GM13976 (cell line): Measurements from ENCODE around the gene HPCAL1.

Source experiments
- DNase-seq: peaks from one replicate; pipeline ENCODE4 v3.0.0; 2012; ENCODE audit warnings: low spot score
- in situ Hi-C: fragments of 300-500 bp; cut with MboI; formaldehyde crosslinking; loops from one replicate; pipeline ENCODE4 v1.12.0; 2022; ENCODE audit warnings: low sequenced_read_pairs, mixed read lengths, inconsistent platforms; ENCODE audit not compliant: unreplicated experiment
- TF ChIP-seq, protein P1 (sequence below): IDR thresholded peaks from 2 replicates; pipeline ENCODE4 v1.5.1; 2012; ENCODE audit warnings: borderline replicate concordance, mild to moderate bottlenecking; ENCODE audit not compliant: insufficient read depth; ENCODE audit errors: extremely low read depth, missing control alignments, control extremely low read depth

Gene HPCAL1

DNA sequence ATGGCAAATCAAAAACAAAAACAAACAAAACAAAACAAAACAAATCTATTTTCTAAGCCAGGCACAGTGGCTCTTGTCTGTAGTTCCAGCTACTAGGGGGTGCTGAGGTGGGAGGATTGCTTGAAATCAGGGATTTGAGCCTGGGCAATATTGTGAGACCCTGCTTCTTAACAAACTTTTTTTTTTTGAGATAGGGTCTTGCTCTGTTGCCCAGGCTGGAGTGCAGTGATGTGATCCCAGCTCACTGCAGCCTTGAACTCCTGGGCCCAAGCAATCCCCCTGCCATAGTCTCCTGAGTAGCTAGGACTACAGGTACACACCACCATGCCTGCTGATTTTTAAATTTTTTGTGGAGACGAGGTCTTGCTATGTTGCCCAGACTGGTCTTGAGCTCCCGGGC, 6.2 kb downstream of the HPCAL1 start:
- in situ Hi-C loops = no loop called here
- no peak for DNase-seq
- TF ChIP-seq, protein P1, sequence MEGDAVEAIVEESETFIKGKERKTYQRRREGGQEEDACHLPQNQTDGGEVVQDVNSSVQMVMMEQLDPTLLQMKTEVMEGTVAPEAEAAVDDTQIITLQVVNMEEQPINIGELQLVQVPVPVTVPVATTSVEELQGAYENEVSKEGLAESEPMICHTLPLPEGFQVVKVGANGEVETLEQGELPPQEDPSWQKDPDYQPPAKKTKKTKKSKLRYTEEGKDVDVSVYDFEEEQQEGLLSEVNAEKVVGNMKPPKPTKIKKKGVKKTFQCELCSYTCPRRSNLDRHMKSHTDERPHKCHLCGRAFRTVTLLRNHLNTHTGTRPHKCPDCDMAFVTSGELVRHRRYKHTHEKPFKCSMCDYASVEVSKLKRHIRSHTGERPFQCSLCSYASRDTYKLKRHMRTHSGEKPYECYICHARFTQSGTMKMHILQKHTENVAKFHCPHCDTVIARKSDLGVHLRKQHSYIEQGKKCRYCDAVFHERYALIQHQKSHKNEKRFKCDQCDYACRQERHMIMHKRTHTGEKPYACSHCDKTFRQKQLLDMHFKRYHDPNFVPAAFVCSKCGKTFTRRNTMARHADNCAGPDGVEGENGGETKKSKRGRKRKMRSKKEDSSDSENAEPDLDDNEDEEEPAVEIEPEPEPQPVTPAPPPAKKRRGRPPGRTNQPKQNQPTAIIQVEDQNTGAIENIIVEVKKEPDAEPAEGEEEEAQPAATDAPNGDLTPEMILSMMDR = no peak

DNA sequence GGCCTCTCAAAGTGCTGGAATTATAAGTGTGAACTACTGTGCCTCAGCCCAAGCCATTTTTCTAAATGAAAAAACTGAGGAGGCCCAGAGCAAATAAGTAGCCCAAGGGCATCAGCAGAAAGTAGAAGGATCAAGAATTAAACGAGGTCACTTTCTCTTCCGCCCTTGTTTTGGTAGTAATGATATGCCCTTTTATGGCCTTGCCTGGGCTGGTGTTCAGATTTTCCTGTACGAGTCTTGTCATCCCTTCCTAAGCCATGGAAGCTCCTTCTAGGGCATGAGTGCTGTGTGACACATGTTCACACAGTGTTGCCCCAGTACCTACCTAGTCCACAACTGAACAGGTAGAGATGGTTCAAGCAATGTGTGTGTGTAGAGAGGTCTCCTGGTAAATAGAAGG, 6.6 kb downstream of the HPCAL1 start:
- TF ChIP-seq, protein P1 = no peak
- no peak for DNase-seq
- in situ Hi-C loops = no loop called here

DNA sequence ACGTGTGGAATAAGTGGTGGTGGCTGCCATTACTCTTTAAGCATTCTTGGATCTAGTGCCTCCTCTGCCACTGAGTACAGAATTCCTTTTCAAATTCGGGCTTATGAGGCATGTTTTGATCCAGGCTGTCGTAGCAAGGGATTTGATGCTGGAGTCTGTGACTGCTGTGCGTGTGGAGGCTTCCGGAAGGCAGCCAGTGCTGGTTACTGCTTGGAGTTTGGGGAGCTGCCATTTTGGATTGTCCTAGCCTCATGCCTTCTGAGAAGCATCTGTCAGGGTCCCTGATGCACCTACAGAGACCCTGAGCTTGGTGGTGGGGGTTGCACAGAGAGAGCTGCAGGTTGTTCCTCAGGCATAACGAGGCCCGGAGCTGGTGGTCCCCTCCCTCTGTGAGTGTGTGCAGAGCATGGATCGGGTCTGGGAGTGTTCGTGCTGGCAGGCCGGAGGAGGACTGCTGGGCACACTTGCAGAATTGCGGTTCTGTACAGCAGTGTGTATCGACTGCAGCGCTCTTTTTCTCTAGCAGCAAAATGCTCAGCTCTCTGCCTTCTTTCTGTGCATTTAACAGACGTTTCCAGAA, 7.7 kb downstream of the HPCAL1 start:
- in situ Hi-C loops = no loop called here

DNA sequence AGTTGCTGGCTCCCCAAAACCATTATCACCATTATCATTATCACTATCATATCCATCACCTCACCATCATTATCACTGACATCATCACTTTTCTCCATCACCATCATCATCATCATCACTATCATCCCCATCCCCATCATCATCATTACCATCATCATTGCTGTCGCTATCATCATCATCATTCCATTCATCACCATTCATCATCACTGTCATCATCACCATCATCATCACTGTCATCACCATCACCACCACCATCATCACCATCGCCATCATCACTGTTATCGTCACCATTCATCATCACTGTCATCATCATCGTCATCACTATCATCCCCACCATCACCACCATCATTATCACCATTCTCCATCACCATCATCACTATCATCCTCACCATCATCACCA, 9.0 kb downstream of the HPCAL1 start:
- in situ Hi-C loops = no loop called here
- TF ChIP-seq, protein P1 = no peak
- DNase-seq = no peak

More for the DNA sequence above, 7.7 kb downstream of the HPCAL1 start:
- TF ChIP-seq, protein P1 = no peak
- DNase-seq = no peak

DNA sequence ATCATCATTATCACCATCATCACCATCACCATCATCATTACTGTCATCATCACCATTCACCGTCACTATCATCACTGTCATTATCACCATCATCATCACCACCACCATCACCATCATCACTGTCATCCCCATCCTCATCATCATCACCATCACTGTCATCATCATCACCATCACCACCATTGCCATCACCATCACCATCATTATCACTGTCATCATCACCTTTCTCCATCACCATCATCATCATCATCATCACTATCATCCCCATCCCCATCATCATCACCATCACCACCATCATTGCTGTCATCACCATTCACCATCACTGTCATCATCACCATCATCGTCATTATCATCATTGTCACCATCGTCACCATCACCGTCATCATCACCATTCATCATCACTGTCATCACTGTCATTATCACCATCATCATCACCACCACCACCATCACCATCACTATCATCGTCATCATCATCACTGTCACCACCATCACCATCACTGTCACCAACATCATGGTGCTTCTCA, 9.8 kb downstream of the HPCAL1 start:
- DNase-seq = no peak
- TF ChIP-seq, protein P1 = no peak
- in situ Hi-C loops = no loop called here

DNA sequence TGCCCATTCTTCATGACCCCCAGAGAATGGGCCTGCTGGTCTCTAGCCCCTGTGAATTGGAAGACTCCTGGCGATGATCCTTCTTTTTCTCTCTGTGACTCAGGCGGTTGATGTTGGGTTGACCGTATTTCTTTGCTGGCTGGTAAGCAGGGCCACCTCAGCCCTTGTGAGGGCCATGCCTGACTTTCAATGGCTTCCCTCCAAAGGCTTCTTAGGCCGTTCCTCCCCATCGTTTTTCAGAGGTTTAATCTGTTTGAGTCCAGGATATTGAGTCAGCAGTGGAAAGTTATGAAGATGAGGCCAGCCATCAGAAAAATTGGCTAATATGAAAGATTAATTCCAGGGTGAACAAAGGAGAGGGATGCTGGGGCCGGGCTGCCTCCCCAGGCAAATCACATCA, 13.6 kb downstream of the HPCAL1 start:
- DNase-seq = no peak
- TF ChIP-seq, protein P1 = no peak
- in situ Hi-C loops = no loop called here
